Limb (tissue), 2 donors: Measurements from ENCODE around the gene TRIM7.
"Not testable (repeated sequence)": the region's sequence is repeated elsewhere in the genome, so short reads cannot be mapped to it uniquely, and the experiment has no call there.

Experiments
- DNase-seq, 2 donors: peaks; one replicate each; pipeline ENCODE4 v3.0.0-alpha.2; 2016; ENCODE audit errors: extremely low spot score in 2 of 2

The TRIM7 gene

DNA sequence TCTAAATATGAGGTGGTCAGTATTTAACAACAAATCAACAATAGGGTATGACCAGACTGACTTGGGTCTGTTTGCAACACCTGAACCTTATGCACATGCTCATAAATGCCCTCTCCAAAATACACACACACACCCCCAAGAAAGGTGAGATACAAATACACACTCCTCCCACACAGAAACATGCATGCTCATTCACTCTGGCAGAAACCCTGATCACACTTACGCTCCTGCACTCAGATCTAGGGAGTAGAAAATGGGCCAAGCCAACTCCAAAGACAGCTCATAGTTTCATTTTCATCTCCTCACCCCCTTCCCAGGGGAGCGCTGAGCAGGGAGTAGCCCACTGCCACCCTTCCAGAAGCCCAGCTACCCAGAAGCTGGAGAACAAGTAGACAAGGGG lies 11.3 kb downstream of the TRIM7 start:
- DNase-seq, result no peak

GRCh38 chr5:181192337-181193046 lies 12.5 kb downstream of the TRIM7 start:
- no peak for DNase-seq

- DNase-seq, result peak; percentile 93 to 99
Observed at GRCh38 chr5:181191526-181192336, 13.3 kb downstream of the TRIM7 start.

- DNase-seq, result peak in 1 of 2 donors; percentile 71
Observed at GRCh38 chr5:181190711-181191525, 14.1 kb downstream of the TRIM7 start.

DNA sequence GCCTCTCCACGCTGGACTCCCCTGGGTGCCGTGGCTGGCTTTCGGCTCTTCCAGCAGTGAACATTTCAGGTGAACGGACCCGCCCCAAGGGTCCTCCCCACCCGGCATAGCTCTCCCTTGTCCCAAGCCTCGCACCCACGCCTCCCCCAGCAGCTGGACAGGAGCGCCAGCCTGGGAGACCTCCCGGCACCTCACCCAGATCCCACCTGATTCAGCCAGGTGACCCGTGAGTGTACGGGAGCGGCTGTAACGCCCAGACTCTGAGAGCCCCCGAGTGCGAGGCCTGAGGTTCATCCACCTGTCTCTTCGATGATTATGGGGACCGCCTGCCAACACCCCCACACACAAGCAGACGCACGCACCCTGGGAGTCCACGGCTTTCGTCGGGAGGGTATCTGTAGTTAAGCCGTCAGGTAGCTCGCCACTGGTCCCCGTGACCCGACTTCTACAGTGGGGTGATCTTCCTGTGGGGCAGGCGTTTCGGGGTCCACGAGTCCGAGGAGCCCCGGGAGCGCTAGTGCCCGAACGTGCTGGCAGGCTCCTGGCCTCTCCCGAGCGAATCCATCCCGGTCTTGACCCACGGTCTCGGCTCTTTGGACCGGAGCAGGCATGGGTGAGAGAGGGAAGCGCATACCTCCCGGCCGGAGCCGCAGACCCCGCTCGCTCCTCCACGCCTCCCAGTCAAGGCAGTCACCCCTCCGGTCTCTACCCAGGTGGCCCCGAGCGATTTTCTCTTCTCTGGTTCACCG lies 14.9 kb downstream of the TRIM7 start:
- DNase-seq, result peak in 1 of 2 donors; percentile 54

DNA sequence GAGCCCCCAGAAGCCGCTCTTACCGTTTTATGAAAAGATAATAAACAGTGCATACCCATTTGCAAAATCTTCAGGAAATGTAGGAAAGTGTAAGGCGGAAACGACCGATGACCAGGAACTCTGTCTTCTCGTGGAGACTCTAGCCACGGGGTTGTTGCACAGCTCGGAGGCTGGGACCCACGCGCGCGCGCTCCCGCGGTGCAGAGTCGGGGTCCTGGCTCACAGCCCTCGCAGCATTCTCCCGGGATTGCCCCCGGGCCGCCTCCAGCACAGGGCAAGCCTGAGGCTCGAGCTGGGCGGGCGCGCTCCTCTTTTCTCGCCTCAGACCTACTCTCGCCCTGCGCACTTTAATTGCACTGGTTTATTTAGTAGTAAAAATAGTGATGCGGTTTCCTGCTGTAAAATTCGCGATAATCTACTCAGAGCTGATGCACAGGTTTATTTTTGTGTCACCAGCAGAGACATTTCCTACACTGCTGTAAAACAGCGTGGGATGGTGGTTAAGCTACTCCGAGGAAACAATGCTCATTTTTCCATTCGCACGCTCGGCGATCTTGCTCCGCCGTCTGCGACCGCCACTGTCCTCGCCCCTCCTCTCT lies 15.5 kb downstream of the TRIM7 start:
- peak in 1 of 2 donors; percentile 69 for DNase-seq

DNA sequence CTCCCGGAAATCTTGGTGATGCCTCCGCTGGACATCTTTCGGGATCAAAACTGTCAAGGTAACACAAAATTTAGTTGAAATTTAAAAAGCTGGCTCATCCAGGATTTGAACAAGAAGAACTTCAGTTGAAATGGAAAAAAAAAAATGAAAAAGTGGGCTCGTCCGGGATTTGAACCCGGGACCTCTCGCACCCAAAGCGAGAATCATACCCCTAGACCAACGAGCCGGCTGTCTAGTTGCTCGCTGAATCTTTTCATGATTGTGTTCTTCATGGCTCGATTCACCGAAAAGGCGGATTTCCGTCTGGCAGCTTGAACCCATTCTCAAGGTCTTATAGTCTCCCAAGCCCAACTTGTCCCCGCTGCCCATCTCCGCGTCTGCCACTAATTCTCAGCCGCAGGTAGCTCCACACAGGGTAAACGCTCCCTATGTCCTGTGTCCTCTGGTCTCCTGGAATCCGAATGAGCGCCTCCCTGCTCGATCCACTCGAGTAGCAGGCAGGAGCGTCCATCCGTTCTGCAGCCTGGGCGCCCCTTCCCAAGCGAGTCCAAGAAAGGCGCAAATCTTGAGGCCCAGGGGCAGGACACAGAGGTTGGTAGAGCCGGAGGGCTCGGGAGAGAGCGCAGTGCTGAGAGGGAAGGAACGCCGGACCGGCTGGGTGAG lies 16.2 kb downstream of the TRIM7 start:
- DNase-seq, result peak; percentile 82 to 88

DNA sequence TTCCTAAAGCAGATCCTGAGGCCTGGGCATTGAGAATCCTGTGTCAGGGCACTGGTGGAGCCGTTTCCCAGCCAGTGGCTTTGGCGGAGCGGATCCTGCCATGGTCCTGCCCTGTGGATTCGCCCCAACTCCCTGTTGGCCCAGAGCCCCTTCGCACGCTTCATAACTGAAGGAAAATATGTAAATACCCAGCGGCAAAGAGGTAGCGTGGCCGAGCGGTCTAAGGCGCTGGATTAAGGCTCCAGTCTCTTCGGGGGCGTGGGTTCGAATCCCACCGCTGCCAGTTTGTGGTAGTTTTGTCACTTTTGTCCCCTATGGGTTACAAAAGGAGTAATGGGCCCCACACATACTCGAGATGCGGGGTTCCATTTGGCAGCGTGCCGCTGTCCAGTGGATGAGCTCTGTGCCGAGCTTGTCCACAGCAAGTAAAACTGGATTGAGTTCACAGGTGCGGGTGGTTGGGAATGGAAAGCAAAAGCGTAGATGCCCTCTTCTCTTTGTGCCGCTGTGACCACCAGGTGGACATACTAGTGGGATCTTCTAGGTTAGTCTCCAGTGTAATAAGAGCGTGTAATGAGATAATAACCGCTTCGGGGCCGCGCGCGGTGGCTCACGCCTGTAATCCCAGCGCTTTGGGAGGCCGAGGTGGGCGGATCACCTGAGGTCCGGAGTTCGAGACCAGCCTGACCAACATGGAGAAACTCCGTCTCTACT lies 17.3 kb downstream of the TRIM7 start:
- peak in 1 of 2 donors; percentile 84 for DNase-seq

- no peak for DNase-seq
Observed at GRCh38 chr5:181186986-181187499, 18.0 kb downstream of the TRIM7 start.

DNA sequence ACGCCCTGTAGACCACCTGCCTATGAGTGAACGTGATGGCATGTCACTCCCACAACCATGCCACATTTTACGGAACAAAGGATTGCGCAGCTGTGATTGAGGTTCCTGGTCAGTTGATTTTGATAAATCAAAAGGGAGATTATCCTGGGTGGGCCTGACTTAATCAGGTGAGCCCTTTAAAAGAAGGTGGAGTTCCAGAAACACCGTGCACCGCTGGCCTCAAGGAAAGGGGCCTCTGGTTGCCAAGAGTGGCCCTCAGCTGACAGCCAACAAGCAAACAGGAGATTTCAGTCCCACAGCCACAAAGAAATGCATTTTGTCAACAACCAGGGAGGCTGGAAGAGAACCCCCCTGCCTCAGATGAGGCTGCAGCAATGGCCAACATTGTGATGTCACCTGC lies 19.0 kb downstream of the TRIM7 start:
- no peak for DNase-seq

GRCh38 chr5:181185560-181185959 lies 19.4 kb downstream of the TRIM7 start:
- peak in 1 of 2 donors; percentile 20 for DNase-seq

DNA sequence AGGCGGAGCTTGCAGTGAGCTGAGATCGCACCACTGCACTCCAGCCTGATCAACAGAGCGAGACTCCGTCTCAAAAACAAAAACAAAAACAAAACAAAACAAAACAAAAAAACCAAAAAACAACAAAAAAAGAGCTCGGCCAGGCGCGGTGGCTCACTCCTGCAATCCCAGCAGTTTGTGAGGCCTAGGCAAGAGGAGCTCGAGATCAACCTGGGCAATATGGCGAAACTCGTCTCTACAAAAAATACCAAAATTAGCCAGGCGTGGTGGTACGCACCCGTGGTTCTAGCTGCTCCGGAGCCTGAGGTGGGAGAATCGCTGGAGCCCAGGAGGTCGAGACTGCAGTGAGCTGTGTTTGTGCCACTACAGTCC lies 20.2 kb downstream of the TRIM7 start:
- DNase-seq, result peak in 1 of 2 donors; percentile 24

DNA sequence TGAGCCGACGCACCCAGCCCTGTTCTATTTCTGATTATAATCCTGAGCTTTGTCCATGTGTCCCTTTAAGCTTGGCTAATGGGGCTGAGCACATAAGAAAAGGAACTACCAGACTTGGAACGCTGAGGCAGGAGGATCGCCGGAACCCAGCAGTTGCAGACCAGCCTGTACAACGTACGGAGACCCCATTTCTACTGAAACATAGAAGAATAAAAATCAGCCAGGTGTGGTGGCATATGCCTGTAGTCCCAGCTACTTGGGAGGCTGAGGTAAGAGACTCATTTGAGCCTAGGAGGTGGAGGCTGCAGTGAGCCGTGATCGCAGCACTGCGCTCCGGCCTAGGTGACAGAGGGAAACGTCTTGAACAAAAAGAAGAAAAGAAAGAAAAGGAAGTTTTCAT lies 22.3 kb downstream of the TRIM7 start:
- no peak for DNase-seq

DNA sequence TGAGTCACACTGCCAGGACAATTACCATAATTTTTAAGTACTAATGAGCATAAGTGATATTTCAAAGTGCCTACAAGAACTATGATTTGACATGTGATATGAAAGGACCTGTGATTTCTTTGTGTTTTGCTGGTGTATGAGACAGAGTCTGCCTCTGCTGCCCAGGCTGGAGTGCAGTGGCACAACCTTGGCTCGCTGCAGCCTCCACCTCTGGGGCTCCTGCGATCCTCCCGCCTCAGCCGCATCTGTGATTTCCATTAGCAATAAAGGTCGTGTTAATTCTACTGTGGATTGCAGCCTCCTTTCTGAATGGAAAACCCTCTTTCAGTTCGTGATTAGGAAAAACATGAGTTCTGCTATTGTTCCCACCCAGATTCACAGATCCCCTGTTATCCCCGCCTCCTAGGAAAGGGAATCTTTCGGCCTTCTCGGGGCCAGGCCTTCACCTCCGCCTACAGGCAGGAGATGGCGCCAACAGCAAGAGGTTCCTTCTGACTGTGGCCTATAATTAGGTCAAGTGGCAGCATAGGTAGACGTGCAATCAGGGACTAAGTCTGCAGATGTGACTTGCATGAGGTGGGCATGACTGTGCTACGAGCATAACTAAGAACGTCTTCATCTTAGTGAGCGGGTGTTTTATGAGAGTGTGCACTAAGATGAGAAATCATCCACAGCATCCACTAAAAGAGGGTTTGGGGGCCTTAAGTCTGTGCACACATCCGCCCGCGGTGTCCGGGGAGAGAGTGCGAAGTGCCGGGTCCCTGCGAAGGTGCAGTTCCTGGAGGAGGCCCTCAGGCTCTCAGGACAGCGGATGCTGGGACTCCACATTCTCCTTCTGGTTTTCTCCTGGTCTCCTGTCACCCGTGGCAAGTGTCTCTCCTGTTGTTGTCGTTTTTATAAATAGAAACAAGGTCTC lies 23.1 kb downstream of the TRIM7 start:
- peak in 1 of 2 donors; percentile 56 for DNase-seq

GRCh38 chr5:181177559-181177958 lies 27.4 kb downstream of the TRIM7 start:
- not testable (repeated sequence) for DNase-seq

- no peak for DNase-seq
Observed at GRCh38 chr5:181176254-181176952, 28.6 kb downstream of the TRIM7 start.

DNA sequence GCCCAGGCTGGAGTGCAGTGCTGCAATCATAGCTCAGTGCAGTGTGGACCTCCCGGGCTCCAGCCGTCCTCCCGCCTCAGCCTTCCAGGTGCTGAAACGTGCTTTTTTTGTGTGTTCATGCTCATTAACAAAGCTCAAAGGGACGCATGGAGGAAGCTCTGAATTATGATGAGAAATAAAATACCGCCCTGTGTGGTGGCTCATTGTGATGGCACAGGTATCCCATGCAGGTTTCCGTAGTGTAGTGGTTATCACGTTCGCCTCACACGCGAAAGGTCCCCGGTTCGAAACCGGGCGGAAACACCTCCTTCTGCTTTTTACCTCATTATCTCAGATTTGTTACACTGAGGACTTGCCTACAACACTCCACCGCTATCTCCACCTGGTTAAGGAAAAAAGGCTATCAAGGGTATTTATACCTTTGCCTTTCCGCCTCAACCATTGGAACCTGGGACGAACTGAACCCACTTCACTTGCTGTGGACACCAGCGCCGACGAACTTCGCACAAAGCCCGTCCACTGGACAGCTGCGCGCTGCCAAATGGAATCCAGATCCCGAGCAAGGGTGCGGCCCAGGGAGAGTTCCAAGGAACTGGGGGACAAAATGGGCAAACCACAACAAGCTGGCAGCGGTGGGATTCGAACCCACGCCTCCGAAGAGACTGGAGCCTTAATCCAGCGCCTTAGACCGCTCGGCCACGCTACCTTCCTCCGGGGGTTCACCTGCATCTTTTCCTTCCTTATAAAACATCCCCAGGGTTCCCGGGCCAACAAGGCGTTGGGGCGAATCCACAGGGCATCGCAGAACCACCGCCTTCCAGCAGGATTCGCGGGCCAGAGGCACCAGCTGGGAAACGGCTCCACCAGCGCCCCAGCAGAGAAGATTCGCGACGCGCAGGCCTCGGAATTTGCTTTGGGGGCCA lies 31.3 kb downstream of the TRIM7 start:
- DNase-seq, result no peak
